Calu3 (cell line): ENCODE results near the gene SCLT1. TPM values are rescaled to one million over a fixed set of nuclear protein-coding genes. Genes with fewer than 3 reads are reported as not detected.
A peak's percentile ranks its signal among the peaks of the same experiment; 100 is the strongest.

Source experiments
- BruUV-seq: library from RNA; stranded (reverse); fragments of 400-500 nt; replicated peaks from 2 replicates; lab custom pipeline; 2021; lab: Mats Ljungman, UMichigan
- CTCF ChIA-PET: fragments of 300-600 bp; sonication (Branson Sonifier 250); formaldehyde crosslinking; loops from one replicate; lab custom pipeline; 2022; ENCODE audit warnings: antibody characterized with exemption; lab: Charles Lee
- DNase-seq: peaks from one replicate; pipeline ENCODE4 v3.0.0; 2022
- H3K27ac Mint-ChIP-seq: one replicate; pipeline ENCODE4 v1.8.0; 2022; ENCODE audit warnings: mixed read lengths; ENCODE audit not compliant: unreplicated experiment
- H3K27me3 Mint-ChIP-seq: one replicate; pipeline ENCODE4 v1.8.0; 2022; ENCODE audit warnings: mixed read lengths; ENCODE audit not compliant: unreplicated experiment
- H3K36me3 Mint-ChIP-seq: one replicate; pipeline ENCODE4 v1.8.0; 2022; ENCODE audit warnings: mild to moderate bottlenecking, moderate library complexity, mixed read lengths; ENCODE audit not compliant: insufficient read depth, unreplicated experiment
- H3K4me1 Mint-ChIP-seq: one replicate; pipeline ENCODE4 v1.8.0; 2022; ENCODE audit warnings: mild to moderate bottlenecking, low read depth, mixed read lengths; ENCODE audit not compliant: unreplicated experiment
- H3K4me3 Mint-ChIP-seq: one replicate; pipeline ENCODE4 v1.8.0; 2022; ENCODE audit warnings: mild to moderate bottlenecking, low read depth, moderate library complexity, mixed read lengths; ENCODE audit not compliant: unreplicated experiment
- H3K9me3 Mint-ChIP-seq: one replicate; pipeline ENCODE4 v1.8.0; 2022; ENCODE audit warnings: low read depth, mixed read lengths; ENCODE audit not compliant: unreplicated experiment
- CTCF ChIP-seq: fragments of 200-600 bp; IDR thresholded peaks from one replicate; pipeline ENCODE4 v1.8.0; 2022; ENCODE audit warnings: antibody characterized with exemption; ENCODE audit not compliant: unreplicated experiment
- intact Hi-C: fragments of 100-400 bp; cut with micrococcal nuclease; formaldehyde crosslinking; loops from one replicate; pipeline ENCODE4 v1.10.0; 2022; ENCODE audit not compliant: unreplicated experiment
- total RNA-seq: library from RNA; stranded (reverse); gene quantifications from 2 replicates; pipeline ENCODE4 v1.2.3, GENCODE V29; 2022

The SCLT1 gene
- total RNA-seq, 1 experiment from 2014 or later, result 21.4 TPM

- no peak for DNase-seq
- H3K4me1 Mint-ChIP-seq, result no peaks in the 10 kb centered on the region
- peaks cover 45% of the 10 kb centered on the region for H3K36me3 Mint-ChIP-seq
- no peak overlapping the region for H3K4me3 Mint-ChIP-seq
- CTCF ChIA-PET, result no interaction called here
- H3K27me3 Mint-ChIP-seq, result no peaks in the 10 kb centered on the region
- no peak for TF ChIP-seq CTCF
- BruUV-seq, result no TSS peak
- intact Hi-C loops, result no loop called here
- no peak overlapping the region for H3K27ac Mint-ChIP-seq
- no peaks in the 10 kb centered on the region for H3K9me3 Mint-ChIP-seq
These were observed 239.6 kb downstream of the SCLT1 start for GRCh38 chr4:128853741-128854140.

- H3K27ac Mint-ChIP-seq, result no peak overlapping the region
- H3K27me3 Mint-ChIP-seq, result no peaks in the 10 kb centered on the region
- no TSS peak for BruUV-seq
- H3K36me3 Mint-ChIP-seq, result peaks cover 43% of the 10 kb centered on the region
- DNase-seq, result no peak
- H3K4me3 Mint-ChIP-seq, result no peak overlapping the region
- intact Hi-C loops, result no loop called here
- H3K9me3 Mint-ChIP-seq, result no peaks in the 10 kb centered on the region
- CTCF ChIA-PET, result no interaction called here
- no peak for TF ChIP-seq CTCF
- H3K4me1 Mint-ChIP-seq, result peaks cover 11% of the 10 kb centered on the region
These were observed 243.1 kb downstream of the SCLT1 start for GRCh38 chr4:128850252-128850651.

- H3K27me3 Mint-ChIP-seq, result no peaks in the 10 kb centered on the region
- DNase-seq, result no peak
- H3K9me3 Mint-ChIP-seq, result no peaks in the 10 kb centered on the region
- intact Hi-C loops, result no loop called here
- H3K4me1 Mint-ChIP-seq, result peaks cover 11% of the 10 kb centered on the region
- peaks cover 33% of the 10 kb centered on the region for H3K36me3 Mint-ChIP-seq
- BruUV-seq, result no TSS peak
- TF ChIP-seq CTCF, result no peak
- H3K4me3 Mint-ChIP-seq, result no peak overlapping the region
- CTCF ChIA-PET, result no interaction called here
- peak overlapping the region; percentile 54 for H3K27ac Mint-ChIP-seq
These were observed 244.9 kb downstream of the SCLT1 start for GRCh38 chr4:128848461-128848860.

- Mint-ChIP-seq H3K4me3 (no peak overlapping the region), H3K4me1 (peaks cover 11% of the 10 kb centered on the region), H3K27me3 (no peaks in the 10 kb centered on the region), H3K9me3 (no peaks in the 10 kb centered on the region), H3K36me3 (peaks cover 32% of the 10 kb centered on the region), H3K27ac (no peak overlapping the region)
- BruUV-seq, result no TSS peak
- intact Hi-C loops, result no loop called here
- no peak for DNase-seq
- CTCF ChIA-PET, result no interaction called here
- TF ChIP-seq CTCF, result no peak
These were observed 246.1 kb downstream of the SCLT1 start for GRCh38 chr4:128847082-128847724.
